Measurements from ENCODE around the gene UVRAG. TPM values are rescaled to one million over a fixed set of nuclear protein-coding genes. Genes with fewer than 3 reads are reported as not detected.

UVRAG gene
- total and polyA plus RNA-seq, 8 donors, result 4.7 to 55.5 (median 20.5) TPM

- Histone ChIP-seq H3K27me3 (no peaks in the 10 kb centered on the region), H3K36me3 (no peaks in the 10 kb centered on the region), H3K9me3 (no peaks in the 10 kb centered on the region), H3K27ac (no peak overlapping the region), H3K4me1 (peaks cover 6 to 12% (median 10%) of the 10 kb centered on the region in 4 donors), H3K4me3 (no peak overlapping the region)
- WGBS, 5 donors, result 80 to 85% (median 82%) methylated on average over 8 of the region's 8 CpGs
- DNase-seq, result no peak
- intact Hi-C loops (cut with DNase I; ENCODE audit: low total_unique reads), result no loop called here
- TF ChIP-seq CTCF (IDR thresholded peaks at IDR 0.05) (no peak), POLR2AphosphoS5 (IDR thresholded peaks at IDR 0.05) (no peak), EP300 (IDR thresholded peaks at IDR 0.05) (no peak), POLR2A (IDR thresholded peaks at IDR 0.05) (no peak)
Observed at GRCh38 chr11:75810637-75811390, 4.2 kb upstream of the UVRAG start.

- Histone ChIP-seq H3K36me3 (no peaks in the 10 kb centered on the region), H3K9me3 (no peaks in the 10 kb centered on the region), H3K27ac (no peak overlapping the region), H3K4me3 (no peak overlapping the region), H3K27me3 (no peaks in the 10 kb centered on the region), H3K4me1 (peaks cover 9 to 19% (median 17%) of the 10 kb centered on the region in 4 donors)
- no peak for DNase-seq
- intact Hi-C loops (cut with DNase I; ENCODE audit: low total_unique reads), result no loop called here
- 68 to 84% (median 81%) methylated on average over 2 of the region's 2 CpGs for WGBS, 5 donors
- TF ChIP-seq EP300 (IDR thresholded peaks at IDR 0.05), result no peak
- TF ChIP-seq CTCF (IDR thresholded peaks at IDR 0.05), result no peak
- no peak for TF ChIP-seq POLR2A (IDR thresholded peaks at IDR 0.05)
- TF ChIP-seq POLR2AphosphoS5 (IDR thresholded peaks at IDR 0.05), result no peak
Observed at GRCh38 chr11:75811485-75811884, 3.5 kb upstream of the UVRAG start.

- Histone ChIP-seq H3K27me3 (no peaks in the 10 kb centered on the region), H3K27ac (peak overlapping the region in 1 of 5 donors; percentile 97), H3K9me3 (no peaks in the 10 kb centered on the region), H3K4me3 (no peak overlapping the region), H3K36me3 (no peaks in the 10 kb centered on the region), H3K4me1 (peaks cover 19 to 30% (median 28%) of the 10 kb centered on the region in 4 donors)
- DNase-seq, result no peak
- intact Hi-C loops (cut with DNase I; ENCODE audit: low total_unique reads), result no loop called here
- WGBS, 5 donors, result 80 to 87% (median 85%) methylated on average over 2 of the region's 2 CpGs
- no peak for TF ChIP-seq EP300 (IDR thresholded peaks at IDR 0.05)
- no peak for TF ChIP-seq CTCF (IDR thresholded peaks at IDR 0.05)
- no peak for TF ChIP-seq POLR2AphosphoS5 (IDR thresholded peaks at IDR 0.05)
- no peak for TF ChIP-seq POLR2A (IDR thresholded peaks at IDR 0.05)
Observed at GRCh38 chr11:75812542-75813040, 2.4 kb upstream of the UVRAG start.

- H3K4me1 ChIP-seq, result peaks cover 19 to 35% (median 30%) of the 10 kb centered on the region in 4 donors
- no peak overlapping the region for H3K4me3 ChIP-seq
- 59 to 76% (median 71%) methylated on average over 2 of the region's 2 CpGs for WGBS, 5 donors
- H3K9me3 ChIP-seq, result no peaks in the 10 kb centered on the region
- TF ChIP-seq POLR2A (IDR thresholded peaks at IDR 0.05), result no peak
- no peak for TF ChIP-seq EP300 (IDR thresholded peaks at IDR 0.05)
- TF ChIP-seq CTCF (IDR thresholded peaks at IDR 0.05), result no peak
- TF ChIP-seq POLR2AphosphoS5 (IDR thresholded peaks at IDR 0.05), result no peak
- no peaks in the 10 kb centered on the region for H3K27me3 ChIP-seq
- H3K27ac ChIP-seq, result peak overlapping the region in 3 of 5 donors; percentile 94 to 97 (median 96)
- DNase-seq, result no peak
- intact Hi-C loops (cut with DNase I; ENCODE audit: low total_unique reads), result no loop called here
- H3K36me3 ChIP-seq, result no peaks in the 10 kb centered on the region
Observed at GRCh38 chr11:75813124-75813523, 1.9 kb upstream of the UVRAG start.

Measured in stomach (tissue), 9 donors.